Testis (tissue), 3 donors: ENCODE measurements around the gene ZNF330. TPM values are rescaled to one million over a fixed set of nuclear protein-coding genes. Genes with fewer than 3 reads are reported as not detected.

Experiments used
- DNase-seq: peaks from one replicate; pipeline ENCODE4 v3.0.0-alpha.2; 2019
- H3K27ac ChIP-seq, 2 donors: fragments of 200-600 bp; sonication (generic); one replicate each; pipeline ENCODE4 v1.5.1; 2019
- H3K27me3 ChIP-seq: fragments of 200-600 bp; sonication (generic); one replicate; pipeline ENCODE4 v1.5.1; 2019
- H3K36me3 ChIP-seq: fragments of 200-600 bp; sonication (generic); one replicate; pipeline ENCODE4 v1.5.1; 2017; ENCODE audit warnings: low read depth; ENCODE audit errors: missing control alignments
- H3K4me1 ChIP-seq: fragments of 200-600 bp; sonication (generic); one replicate; pipeline ENCODE4 v1.5.1; 2019
- H3K4me3 ChIP-seq, 2 donors: fragments of 200-600 bp; sonication (generic); one replicate each; pipeline ENCODE4 v1.5.1; 2017 to 2019
- H3K9me3 ChIP-seq: fragments of 200-600 bp; sonication (generic); one replicate; pipeline ENCODE4 v1.5.1; 2017
- POLR2A ChIP-seq: fragments of 450-650 bp; IDR thresholded peaks from one replicate; pipeline ENCODE4 v1.6.1; 2017; ENCODE audit warnings: antibody characterized with exemption, mild to moderate bottlenecking, moderate library complexity
- WGBS, 2 donors: methylation state at CpG; one replicate each; pipeline ENCODE4 v1.1.5; 2018; 5-methylcytosine and 5-hydroxymethylcytosine counted together
- intact Hi-C: fragments of 100-400 bp; cut with DNase I; formaldehyde crosslinking; loops from one replicate; pipeline ENCODE4 v1.15.1; 2023; ENCODE audit warnings: low total_unique reads
- polyA plus RNA-seq: library from polyadenylated mRNA; stranded (reverse); fragments of 350-450 nt; fragmentation: Illumina TruSeq; extraction: RNeasy Lipid Tissue Mini Kit (QIAGEN cat#74804); gene quantifications from one replicate; pipeline ENCODE4 v1.2.3, GENCODE V29; 2014; ENCODE audit warnings: low read depth, low replicate concordance; ENCODE audit not compliant: insufficient read depth
- total RNA-seq, 2 donors: library from RNA; depleted of rRNA; stranded (reverse); fragments of >200 nt; gene quantifications; one replicate each; pipeline ENCODE4 v1.2.3, GENCODE V29; 2016
- TF ChIP-seq, protein P1 (sequence below), 3 experiments: fragments of 450-650 bp in 2 of 3; fragments of 200-600 bp in 1 of 3; sonication (generic) in 1 of 3; IDR thresholded peaks; one replicate each; pipeline ENCODE4 v1.5.1; 2016 to 2019; ENCODE audit warnings: antibody characterized with exemption in 3 of 3, mild to moderate bottlenecking in 2 of 3, moderate library complexity in 1 of 3

ZNF330 gene
- total and polyA plus RNA-seq, 3 donors from 2014 or later, result 20.6 to 42.0 (median 22.8) TPM

GRCh38 chr4:141248486-141248885, 27.8 kb downstream of the ZNF330 start:
- H3K27ac ChIP-seq, result no peak overlapping the region

GRCh38 chr4:141254326-141254725, 33.6 kb downstream of the ZNF330 start:
- intact Hi-C loops, result no loop called here
- no peak for TF ChIP-seq POLR2A
- TF ChIP-seq, protein P1, sequence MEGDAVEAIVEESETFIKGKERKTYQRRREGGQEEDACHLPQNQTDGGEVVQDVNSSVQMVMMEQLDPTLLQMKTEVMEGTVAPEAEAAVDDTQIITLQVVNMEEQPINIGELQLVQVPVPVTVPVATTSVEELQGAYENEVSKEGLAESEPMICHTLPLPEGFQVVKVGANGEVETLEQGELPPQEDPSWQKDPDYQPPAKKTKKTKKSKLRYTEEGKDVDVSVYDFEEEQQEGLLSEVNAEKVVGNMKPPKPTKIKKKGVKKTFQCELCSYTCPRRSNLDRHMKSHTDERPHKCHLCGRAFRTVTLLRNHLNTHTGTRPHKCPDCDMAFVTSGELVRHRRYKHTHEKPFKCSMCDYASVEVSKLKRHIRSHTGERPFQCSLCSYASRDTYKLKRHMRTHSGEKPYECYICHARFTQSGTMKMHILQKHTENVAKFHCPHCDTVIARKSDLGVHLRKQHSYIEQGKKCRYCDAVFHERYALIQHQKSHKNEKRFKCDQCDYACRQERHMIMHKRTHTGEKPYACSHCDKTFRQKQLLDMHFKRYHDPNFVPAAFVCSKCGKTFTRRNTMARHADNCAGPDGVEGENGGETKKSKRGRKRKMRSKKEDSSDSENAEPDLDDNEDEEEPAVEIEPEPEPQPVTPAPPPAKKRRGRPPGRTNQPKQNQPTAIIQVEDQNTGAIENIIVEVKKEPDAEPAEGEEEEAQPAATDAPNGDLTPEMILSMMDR (IDR thresholded peaks at IDR 0.05), result no peak
- H3K9me3 ChIP-seq, result no peaks in the 10 kb centered on the region
- H3K27me3 ChIP-seq, result no peaks in the 10 kb centered on the region
- DNase-seq, result no peak
- H3K4me3 ChIP-seq, result no peak overlapping the region
- no peak overlapping the region for H3K27ac ChIP-seq
- no peaks in the 10 kb centered on the region for H3K4me1 ChIP-seq
- no peaks in the 10 kb centered on the region for H3K36me3 ChIP-seq

More at GRCh38 chr4:141248486-141248885, 27.8 kb downstream of the ZNF330 start:
- intact Hi-C loops, result no loop called here
- Histone ChIP-seq H3K4me1 (no peaks in the 10 kb centered on the region), H3K9me3 (no peaks in the 10 kb centered on the region), H3K27me3 (no peaks in the 10 kb centered on the region), H3K4me3 (no peak overlapping the region), H3K36me3 (no peaks in the 10 kb centered on the region)
- TF ChIP-seq, protein P1 (IDR thresholded peaks at IDR 0.05), result no peak
- TF ChIP-seq POLR2A, result no peak
- no peak for DNase-seq

GRCh38 chr4:141255016-141255415, 34.3 kb downstream of the ZNF330 start:
- TF ChIP-seq, protein P1 (IDR thresholded peaks at IDR 0.05), result no peak
- TF ChIP-seq POLR2A, result no peak
- WGBS, 2 donors, result 89 to 96% methylated on average over 2 of the region's 2 CpGs
- Histone ChIP-seq H3K4me1 (no peaks in the 10 kb centered on the region), H3K27me3 (no peaks in the 10 kb centered on the region), H3K4me3 (no peak overlapping the region), H3K9me3 (no peaks in the 10 kb centered on the region), H3K27ac (no peak overlapping the region), H3K36me3 (no peaks in the 10 kb centered on the region)
- DNase-seq, result no peak
- intact Hi-C loops, result no loop called here

DNA sequence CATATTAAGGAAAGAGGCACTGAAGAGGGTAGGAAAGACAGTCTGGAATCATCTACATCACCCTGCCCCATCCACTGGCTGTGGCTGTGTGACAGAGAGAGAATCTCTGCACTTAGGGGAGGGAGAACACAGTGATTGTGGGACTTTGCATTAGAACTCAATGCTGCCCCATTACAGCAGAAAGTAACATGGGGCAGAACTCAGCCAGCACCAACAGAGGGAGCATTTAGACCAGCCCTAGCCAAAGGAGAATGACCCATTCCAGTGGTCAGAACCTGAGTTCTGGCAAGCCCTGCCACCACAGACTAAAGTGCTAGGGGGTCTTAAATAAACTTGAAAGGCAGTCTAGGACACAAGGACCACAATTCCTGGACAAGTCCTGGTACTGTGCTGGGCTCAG, 37.9 kb downstream of the ZNF330 start:
- Histone ChIP-seq H3K4me1 (no peaks in the 10 kb centered on the region), H3K27ac (no peak overlapping the region), H3K9me3 (no peaks in the 10 kb centered on the region), H3K36me3 (no peaks in the 10 kb centered on the region), H3K4me3 (no peak overlapping the region), H3K27me3 (no peaks in the 10 kb centered on the region)
- intact Hi-C loops, result no loop called here
- DNase-seq, result no peak
- TF ChIP-seq POLR2A, result no peak
- TF ChIP-seq, protein P1 (IDR thresholded peaks at IDR 0.05), result no peak

GRCh38 chr4:141275834-141276233, 55.1 kb downstream of the ZNF330 start:
- DNase-seq, result no peak

More at GRCh38 chr4:141275834-141276233, 55.1 kb downstream of the ZNF330 start:
- Histone ChIP-seq H3K4me3 (no peak overlapping the region), H3K27ac (no peak overlapping the region), H3K9me3 (no peaks in the 10 kb centered on the region), H3K36me3 (no peaks in the 10 kb centered on the region), H3K4me1 (no peaks in the 10 kb centered on the region), H3K27me3 (no peaks in the 10 kb centered on the region)
- intact Hi-C loops, result no loop called here
- WGBS, 2 donors, result 75 to 80% methylated on average over 1 of the region's 1 CpG
- TF ChIP-seq, protein P1 (IDR thresholded peaks at IDR 0.05), result no peak
- TF ChIP-seq POLR2A, result no peak
